ENCODE measurements around the gene UCN3.
"Not testable (repeated sequence)": the region's sequence is repeated elsewhere in the genome, so short reads cannot be mapped to it uniquely, and the experiment has no call there.

UCN3 gene

GRCh38 chr10:5369362-5370158 lies 4.8 kb downstream of the UCN3 start:
- DNase-seq: no peak

GRCh38 chr10:5370493-5371352 lies 6.0 kb downstream of the UCN3 start:
- no peak for DNase-seq

GRCh38 chr10:5373307-5373706 lies 8.5 kb downstream of the UCN3 start:
- DNase-seq: no peak

GRCh38 chr10:5373891-5374611 lies 9.3 kb downstream of the UCN3 start:
- DNase-seq: no peak

GRCh38 chr10:5376450-5376849 lies 11.7 kb downstream of the UCN3 start:
- no peak for DNase-seq

DNA sequence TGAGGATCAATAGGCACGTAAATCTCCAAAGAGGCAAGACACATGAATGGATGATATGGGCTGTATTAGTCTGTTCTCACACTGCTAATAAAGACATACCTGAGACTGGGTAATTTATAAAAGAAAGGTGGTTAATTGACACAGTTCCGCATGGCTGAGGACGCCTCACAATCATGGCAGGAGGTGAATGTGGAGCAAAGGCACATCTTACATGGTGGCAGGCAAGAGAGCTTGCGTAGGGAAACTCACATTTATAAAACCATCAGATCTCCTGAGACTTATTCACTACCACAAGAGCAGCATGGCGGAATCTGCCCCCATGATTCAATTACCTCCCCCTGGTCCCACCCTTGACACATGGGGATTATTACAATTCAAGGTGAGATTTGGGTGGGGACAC lies 14.4 kb downstream of the UCN3 start:
- not testable (repeated sequence) for DNase-seq

DNA sequence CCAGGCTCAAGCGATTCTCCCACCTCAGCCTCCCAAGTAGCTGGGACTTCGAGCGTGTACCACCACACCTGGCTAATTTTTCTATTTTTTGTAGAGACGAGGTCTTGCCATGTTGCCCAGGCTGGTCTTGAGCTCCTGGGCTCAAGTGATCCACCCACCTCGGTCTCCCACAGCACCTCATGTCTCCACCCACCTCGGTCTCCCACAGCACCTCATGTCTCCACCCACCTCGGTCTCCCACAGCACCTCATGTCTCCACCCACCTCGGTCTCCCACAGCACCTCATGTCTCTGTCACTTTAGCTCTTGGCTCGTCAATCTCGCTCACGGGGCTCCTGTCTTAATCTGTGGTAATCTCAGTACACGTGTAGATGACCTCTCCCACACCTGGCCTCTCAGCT lies 15.6 kb downstream of the UCN3 start:
- not testable (repeated sequence) for DNase-seq

GRCh38 chr10:5381187-5381586 lies 16.4 kb downstream of the UCN3 start:
- DNase-seq: no peak

DNA sequence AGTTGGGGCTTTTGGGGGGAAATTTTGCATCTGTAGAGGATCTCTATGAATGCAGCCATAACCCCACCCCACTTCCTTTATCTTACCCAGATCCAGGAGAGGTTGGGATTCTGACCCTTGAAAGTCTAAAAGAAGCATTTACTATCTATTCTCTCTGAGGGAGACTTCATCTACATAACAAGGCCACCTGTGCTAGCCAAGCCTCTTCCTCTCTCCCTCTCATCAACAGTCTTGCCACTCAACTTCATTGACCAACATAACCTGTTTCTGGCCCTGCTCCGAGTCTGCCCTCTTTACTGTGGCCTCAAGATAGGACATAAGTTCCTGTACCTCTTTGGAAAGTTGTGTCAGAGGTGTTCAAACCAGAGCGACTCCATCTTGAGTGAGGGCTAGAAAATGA lies 20.5 kb downstream of the UCN3 start:
- no peak for DNase-seq

DNA sequence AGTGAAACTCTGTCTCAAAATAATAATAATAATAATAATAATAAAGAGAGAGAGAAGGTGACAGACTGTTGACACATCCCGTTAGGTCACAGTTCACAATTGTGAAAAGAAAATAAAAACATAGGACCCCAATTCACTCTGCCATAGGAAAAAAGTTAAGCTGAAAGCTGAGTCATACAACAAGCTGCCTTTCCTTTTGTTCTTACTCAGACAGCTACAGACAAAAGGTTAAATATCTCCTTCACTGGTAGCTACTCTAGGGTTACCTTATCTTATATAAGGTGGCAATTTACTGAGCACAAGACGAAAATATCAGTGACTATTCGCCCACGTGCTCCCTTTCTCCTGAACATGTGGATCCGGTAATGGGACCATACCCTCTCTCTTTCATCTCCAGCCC lies 22.4 kb downstream of the UCN3 start:
- DNase-seq: no peak

GRCh38 chr10:5390607-5391205 lies 25.9 kb downstream of the UCN3 start:
- DNase-seq: no peak

- DNase-seq: no peak
These were observed 27.0 kb downstream of the UCN3 start for GRCh38 chr10:5391790-5392189.

DNA sequence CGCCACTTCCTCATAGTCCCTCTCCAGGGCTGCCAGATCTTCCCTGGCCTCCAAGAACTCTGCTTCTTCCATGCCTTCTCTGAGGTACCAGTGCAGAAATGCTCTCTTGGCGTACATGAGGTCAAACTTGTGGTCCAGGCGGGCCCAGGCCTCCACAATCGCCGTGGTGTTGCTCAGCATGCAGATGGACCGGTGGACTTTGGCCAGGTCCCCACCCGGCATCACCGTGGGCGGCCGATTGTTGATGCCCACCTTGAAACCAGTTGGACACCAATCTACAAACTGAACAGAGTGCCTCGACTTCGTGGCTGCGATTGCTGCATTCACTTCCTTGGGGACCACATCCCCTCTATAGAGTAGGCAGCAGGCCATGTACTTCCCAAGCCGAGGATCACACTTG lies 28.8 kb downstream of the UCN3 start:
- no peak for DNase-seq

- DNase-seq: no peak
These were observed 30.4 kb downstream of the UCN3 start for GRCh38 chr10:5395168-5395567.

- no peak for DNase-seq
These were observed 32.0 kb downstream of the UCN3 start for GRCh38 chr10:5396556-5397300.

GRCh38 chr10:5399332-5399731 lies 34.6 kb downstream of the UCN3 start:
- DNase-seq: no peak

DNA sequence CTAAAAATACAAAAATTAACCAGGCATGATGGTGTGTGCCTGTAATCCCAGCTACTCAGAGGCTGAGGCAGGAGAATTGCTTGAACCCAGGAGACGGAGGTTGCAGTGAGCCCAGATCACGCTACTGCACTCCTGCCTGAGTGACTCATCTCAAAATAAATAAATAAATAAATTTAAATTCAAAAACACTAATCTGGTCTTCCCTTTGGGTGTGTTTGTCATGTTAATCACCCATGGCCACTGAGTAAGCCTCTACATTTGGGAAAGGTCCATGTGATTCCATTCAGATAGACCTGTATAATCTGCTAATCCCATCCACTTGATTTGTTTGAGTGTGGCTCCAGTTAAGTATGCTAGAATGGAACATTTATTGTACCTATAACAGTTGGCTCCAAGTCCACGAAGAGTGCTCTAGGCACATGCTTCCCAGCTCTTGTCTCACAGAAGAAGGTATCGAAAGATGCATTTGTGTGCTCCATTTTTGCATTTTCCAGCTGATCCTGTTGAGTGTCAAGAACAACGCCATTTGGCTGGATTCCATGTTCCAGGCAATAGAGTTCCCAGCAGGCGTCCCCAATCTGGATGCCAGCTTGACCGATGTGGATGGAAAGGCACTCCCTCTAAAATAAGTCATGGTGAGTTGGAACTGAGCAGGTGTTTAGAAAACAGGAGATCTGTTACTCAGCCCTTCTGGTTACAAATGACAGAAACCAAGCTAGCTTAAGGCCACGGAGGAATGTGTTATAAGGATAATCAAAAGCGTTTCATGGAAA lies 35.9 kb downstream of the UCN3 start:
- no peak for DNase-seq

- no peak for DNase-seq
These were observed 38.0 kb downstream of the UCN3 start for GRCh38 chr10:5402798-5403197.

GRCh38 chr10:5404208-5405041 lies 39.7 kb downstream of the UCN3 start, which contains the start of gene TUBAL3:
Gene TUBAL3, minus strand, starts transcription at chr10:5404828. Its CDS starts 36 bp downstream, at chr10:5404792.
- DNase-seq: no peak

- no peak for DNase-seq
These were observed 42.2 kb downstream of the UCN3 start for GRCh38 chr10:5406918-5407317.

Measured in inflammatory macrophage treated with lipopolysaccharide for 1 hour (primary cell).